Activated naive CD4-positive, alpha-beta T cell treated with anti-CD3 and anti-CD28 coated beads for 36 hours (primary cell): Measurements from ENCODE around the gene CHST8. TPM values are rescaled to one million over a fixed set of nuclear protein-coding genes. Genes with fewer than 3 reads are reported as not detected.

Source experiments
- CTCF ChIA-PET: fragments of 350-600 bp; sonication (Branson Sonifier 250); formaldehyde crosslinking; loops from one replicate; lab custom pipeline; 2021; ENCODE audit warnings: antibody characterized with exemption; lab: Charles Lee
- DNase-seq: peaks from one replicate; pipeline ENCODE4 v3.0.0-alpha.2; 2020
- H3K27ac Mint-ChIP-seq: one replicate; pipeline ENCODE4 v1.8.0; 2021; ENCODE audit warnings: mild to moderate bottlenecking, mixed read lengths
- H3K27me3 Mint-ChIP-seq: one replicate; pipeline ENCODE4 v1.8.0; 2021; ENCODE audit warnings: low read depth, mixed read lengths
- H3K36me3 Mint-ChIP-seq: one replicate; pipeline ENCODE4 v1.8.0; 2021; ENCODE audit warnings: low read depth, mixed read lengths
- H3K4me1 Mint-ChIP-seq: one replicate; pipeline ENCODE4 v1.8.0; 2021; ENCODE audit warnings: low read depth, mixed read lengths
- H3K4me3 Mint-ChIP-seq: one replicate; pipeline ENCODE4 v1.8.0; 2021; ENCODE audit warnings: mild to moderate bottlenecking, moderate library complexity, mixed read lengths
- H3K9me3 Mint-ChIP-seq: one replicate; pipeline ENCODE4 v1.8.0; 2021; ENCODE audit warnings: mixed read lengths
- intact Hi-C: fragments of 100-400 bp; cut with micrococcal nuclease; formaldehyde crosslinking; loops from one replicate; pipeline ENCODE4 v1.15.1; 2023
- total RNA-seq, 2 experiments: library from RNA; stranded (reverse); gene quantifications; one replicate each; pipeline ENCODE4 v1.2.3, GENCODE V29; 2021

CHST8 gene
- total RNA-seq, 2 experiments from 2014 or later, result not detected

GRCh38 chr19:33639035-33639681 is 17.4 kb downstream of the CHST8 start:
- H3K4me1 Mint-ChIP-seq, result no peaks in the 10 kb centered on the region
- intact Hi-C loops, result no loop called here
- H3K36me3 Mint-ChIP-seq, result no peaks in the 10 kb centered on the region
- peaks cover 11% of the 10 kb centered on the region for H3K27me3 Mint-ChIP-seq
- CTCF ChIA-PET, result no interaction called here
- H3K27ac Mint-ChIP-seq, result no peak overlapping the region
- H3K9me3 Mint-ChIP-seq, result no peaks in the 10 kb centered on the region
- H3K4me3 Mint-ChIP-seq, result no peak overlapping the region
- no peak for DNase-seq

DNA sequence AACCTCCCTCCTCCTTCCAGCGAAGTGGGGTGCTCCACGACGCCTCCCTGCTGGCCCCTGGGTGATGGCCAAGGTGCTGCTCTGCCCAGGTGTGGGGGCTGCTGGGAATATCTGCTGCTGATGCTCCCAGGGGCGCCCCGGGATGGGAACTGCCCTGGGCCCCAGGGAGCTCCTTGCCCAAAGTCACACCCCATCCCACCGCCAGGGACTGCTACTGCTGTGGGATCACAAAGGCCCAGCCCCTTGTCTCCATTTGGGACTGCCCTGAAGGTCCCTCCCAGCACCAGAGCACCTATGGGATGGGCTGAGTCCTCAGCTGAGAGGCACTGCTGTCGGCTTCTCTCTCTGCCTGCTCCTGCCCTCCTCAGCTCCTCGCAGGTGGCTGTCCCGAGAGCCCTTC is 19.0 kb downstream of the CHST8 start:
- H3K4me3 Mint-ChIP-seq, result no peak overlapping the region
- CTCF ChIA-PET, result no interaction called here
- H3K9me3 Mint-ChIP-seq, result no peaks in the 10 kb centered on the region
- H3K4me1 Mint-ChIP-seq, result no peaks in the 10 kb centered on the region
- no peak for DNase-seq
- no peak overlapping the region for H3K27ac Mint-ChIP-seq
- H3K27me3 Mint-ChIP-seq, result peaks cover 11% of the 10 kb centered on the region
- no peaks in the 10 kb centered on the region for H3K36me3 Mint-ChIP-seq
- intact Hi-C loops, result no loop called here

GRCh38 chr19:33641261-33641660 is 19.5 kb downstream of the CHST8 start:
- Mint-ChIP-seq H3K9me3 (no peaks in the 10 kb centered on the region), H3K4me1 (no peaks in the 10 kb centered on the region), H3K36me3 (no peaks in the 10 kb centered on the region), H3K4me3 (no peak overlapping the region), H3K27me3 (peaks cover 10% of the 10 kb centered on the region), H3K27ac (no peak overlapping the region)
- intact Hi-C loops, result no loop called here
- DNase-seq, result no peak
- CTCF ChIA-PET, result no interaction called here

- intact Hi-C loops, result no loop called here
- Mint-ChIP-seq H3K9me3 (no peaks in the 10 kb centered on the region), H3K27me3 (peaks cover 9% of the 10 kb centered on the region), H3K27ac (no peak overlapping the region), H3K4me3 (no peak overlapping the region), H3K4me1 (no peaks in the 10 kb centered on the region), H3K36me3 (no peaks in the 10 kb centered on the region)
- CTCF ChIA-PET, result no interaction called here
- DNase-seq, result no peak
Observed at GRCh38 chr19:33641956-33642498, 20.3 kb downstream of the CHST8 start.

DNA sequence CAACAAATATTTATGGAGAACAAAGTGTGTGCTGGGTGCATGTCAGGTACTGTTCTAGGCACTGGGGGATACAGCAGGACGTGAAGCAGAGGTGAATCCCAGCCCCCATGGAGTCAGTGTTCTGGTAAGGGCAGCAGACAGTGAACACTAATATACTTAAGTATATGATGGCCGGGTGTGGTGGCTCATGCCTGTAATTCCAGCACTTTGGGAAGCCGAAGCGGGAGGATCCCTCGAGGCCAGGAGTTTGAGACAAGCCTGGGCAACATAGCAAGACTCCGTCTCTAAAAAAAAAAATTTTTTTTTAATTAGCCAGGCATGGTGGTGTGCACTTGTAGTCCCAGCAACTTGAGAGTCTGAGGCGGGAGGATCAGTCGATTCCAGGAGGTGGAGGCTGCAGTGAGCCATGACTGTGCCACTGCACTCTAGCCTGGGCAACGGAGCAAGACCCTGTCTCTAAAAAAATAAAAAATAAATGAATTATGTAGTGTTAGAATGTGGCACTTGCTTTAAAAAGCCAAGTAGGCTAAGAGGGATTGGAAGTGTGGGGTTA is 22.6 kb downstream of the CHST8 start:
- Mint-ChIP-seq H3K4me1 (no peaks in the 10 kb centered on the region), H3K27ac (no peak overlapping the region), H3K36me3 (no peaks in the 10 kb centered on the region), H3K9me3 (no peaks in the 10 kb centered on the region), H3K27me3 (peaks cover 5% of the 10 kb centered on the region), H3K4me3 (no peak overlapping the region)
- intact Hi-C loops, result no loop called here
- CTCF ChIA-PET, result no interaction called here
- DNase-seq, result no peak

GRCh38 chr19:33646306-33646705 is 24.6 kb downstream of the CHST8 start:
- CTCF ChIA-PET, result no interaction called here
- H3K36me3 Mint-ChIP-seq, result no peaks in the 10 kb centered on the region
- H3K4me1 Mint-ChIP-seq, result no peaks in the 10 kb centered on the region
- no peak for DNase-seq
- H3K4me3 Mint-ChIP-seq, result no peak overlapping the region
- intact Hi-C loops, result no loop called here
- no peak overlapping the region for H3K27ac Mint-ChIP-seq
- peaks cover 2% of the 10 kb centered on the region for H3K9me3 Mint-ChIP-seq
- peaks cover 2% of the 10 kb centered on the region for H3K27me3 Mint-ChIP-seq

DNA sequence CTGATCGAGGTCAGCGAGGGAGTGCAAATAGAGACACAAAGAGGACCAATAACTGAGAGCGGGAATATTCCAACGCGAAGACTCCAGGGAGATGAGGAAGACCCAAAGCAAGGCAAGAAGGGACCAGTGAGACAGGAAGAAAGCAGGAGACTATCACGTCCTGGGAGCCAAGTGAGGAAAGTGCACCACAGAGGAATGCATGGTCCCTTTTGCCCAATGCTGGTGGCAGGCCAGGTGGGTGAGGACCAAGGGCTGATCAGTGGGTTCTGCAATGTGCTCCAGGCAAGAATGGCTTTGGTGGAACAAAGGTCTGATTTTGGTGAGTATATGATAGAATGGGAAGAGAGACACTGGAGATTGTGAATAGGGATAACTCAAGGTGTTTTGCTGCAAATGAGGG is 25.4 kb downstream of the CHST8 start:
- Mint-ChIP-seq H3K36me3 (no peaks in the 10 kb centered on the region), H3K27me3 (peaks cover 2% of the 10 kb centered on the region), H3K4me3 (no peak overlapping the region), H3K4me1 (no peaks in the 10 kb centered on the region), H3K9me3 (peaks cover 2% of the 10 kb centered on the region), H3K27ac (no peak overlapping the region)
- CTCF ChIA-PET, result no interaction called here
- no peak for DNase-seq
- intact Hi-C loops, result no loop called here

- CTCF ChIA-PET, result no interaction called here
- Mint-ChIP-seq H3K4me1 (no peaks in the 10 kb centered on the region), H3K27ac (no peak overlapping the region), H3K9me3 (peaks cover 2% of the 10 kb centered on the region), H3K4me3 (no peak overlapping the region), H3K36me3 (no peaks in the 10 kb centered on the region), H3K27me3 (no peaks in the 10 kb centered on the region)
- intact Hi-C loops, result no loop called here
- DNase-seq, result no peak
Observed at GRCh38 chr19:33649627-33650305, 28.0 kb downstream of the CHST8 start.

DNA sequence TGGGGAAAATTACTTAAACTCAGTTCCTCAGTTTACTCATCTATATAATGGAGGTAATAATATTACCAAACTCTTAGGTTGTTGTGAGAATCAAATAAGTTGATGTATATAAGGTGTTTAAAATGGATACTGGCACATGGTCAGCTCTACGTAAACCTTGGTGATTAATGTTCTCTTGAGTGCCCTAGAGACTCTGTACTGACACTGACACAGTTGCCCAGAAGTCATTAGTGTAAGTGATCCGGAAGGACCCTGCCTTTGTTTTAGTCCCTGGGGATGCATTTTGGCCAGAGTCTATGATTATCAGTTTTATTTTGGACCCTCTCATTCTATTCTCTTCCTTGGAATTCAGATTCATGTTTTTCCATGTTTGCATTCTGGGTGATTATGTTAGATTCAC is 31.9 kb downstream of the CHST8 start:
- no peak overlapping the region for H3K4me3 Mint-ChIP-seq
- no peaks in the 10 kb centered on the region for H3K36me3 Mint-ChIP-seq
- peaks cover 2% of the 10 kb centered on the region for H3K27me3 Mint-ChIP-seq
- peaks cover 2% of the 10 kb centered on the region for H3K9me3 Mint-ChIP-seq
- CTCF ChIA-PET, result no interaction called here
- no peak overlapping the region for H3K27ac Mint-ChIP-seq
- intact Hi-C loops, result no loop called here
- no peak for DNase-seq
- H3K4me1 Mint-ChIP-seq, result no peaks in the 10 kb centered on the region

- Mint-ChIP-seq H3K36me3 (no peaks in the 10 kb centered on the region), H3K27me3 (peaks cover 5% of the 10 kb centered on the region), H3K27ac (no peak overlapping the region), H3K9me3 (peaks cover 2% of the 10 kb centered on the region), H3K4me3 (no peak overlapping the region), H3K4me1 (no peaks in the 10 kb centered on the region)
- intact Hi-C loops, result no loop called here
- CTCF ChIA-PET, result no interaction called here
- no peak for DNase-seq
Observed at GRCh38 chr19:33654840-33655508, 33.2 kb downstream of the CHST8 start.

GRCh38 chr19:33659835-33660234 is 38.1 kb downstream of the CHST8 start:
- H3K9me3 Mint-ChIP-seq, result no peaks in the 10 kb centered on the region
- H3K27me3 Mint-ChIP-seq, result peaks cover 17% of the 10 kb centered on the region
- intact Hi-C loops, result no loop called here
- CTCF ChIA-PET, result interaction anchor here (0.6 kb wide), 1 partner anchor 34 kb away, joined by 4 read pairs; no protein-coding TSS in a partner anchor
- no peaks in the 10 kb centered on the region for H3K36me3 Mint-ChIP-seq
- H3K27ac Mint-ChIP-seq, result no peak overlapping the region
- H3K4me1 Mint-ChIP-seq, result no peaks in the 10 kb centered on the region
- H3K4me3 Mint-ChIP-seq, result no peak overlapping the region
- no peak for DNase-seq

DNA sequence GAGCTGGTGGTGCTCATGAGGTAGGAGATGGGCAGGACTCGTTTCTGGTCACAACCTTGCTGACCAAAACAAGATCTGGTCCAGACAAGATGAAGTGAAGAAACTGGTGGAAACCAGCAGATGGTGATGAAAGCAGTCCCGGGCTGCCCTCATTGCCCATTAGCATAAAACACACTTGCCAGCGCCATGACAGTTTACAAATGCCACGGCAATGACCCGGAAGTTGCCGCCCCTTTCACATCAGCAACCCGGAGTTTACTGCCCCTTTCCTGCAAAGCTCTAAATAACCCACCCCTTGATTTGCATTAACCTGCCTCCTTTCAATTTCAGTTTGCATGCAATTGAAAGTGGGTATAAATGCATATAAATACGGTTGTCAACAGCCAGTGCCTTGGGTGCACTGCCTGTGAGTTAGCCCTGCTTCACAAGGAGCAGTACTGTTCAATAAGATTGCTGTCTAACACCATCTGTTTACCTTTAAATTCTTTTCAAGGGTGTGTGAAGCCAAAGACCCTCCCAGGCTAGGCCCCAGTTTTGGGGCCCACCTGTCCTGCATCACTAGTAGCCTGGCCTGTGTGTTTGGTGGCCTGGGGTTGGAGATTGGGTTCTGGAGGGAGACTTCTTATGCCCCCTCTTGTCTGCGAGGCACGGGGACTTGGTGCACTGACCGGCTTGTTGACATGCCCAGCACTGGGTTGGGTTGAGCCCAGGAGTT is 38.8 kb downstream of the CHST8 start:
- Mint-ChIP-seq H3K4me3 (no peak overlapping the region), H3K4me1 (no peaks in the 10 kb centered on the region), H3K27me3 (peaks cover 17% of the 10 kb centered on the region), H3K36me3 (no peaks in the 10 kb centered on the region), H3K9me3 (no peaks in the 10 kb centered on the region), H3K27ac (no peak overlapping the region)
- no peak for DNase-seq
- intact Hi-C loops, result no loop called here
- CTCF ChIA-PET, result no interaction called here
